HG03139 (cell line): Measurements from ENCODE around the gene KLK8.

Experiments
- ATAC-seq: cut with Tn5 transposase; IDR thresholded peaks from one replicate; pipeline ENCODE4 v1.9.1; 2021; ENCODE audit not compliant: unreplicated experiment

KLK8 gene

DNA sequence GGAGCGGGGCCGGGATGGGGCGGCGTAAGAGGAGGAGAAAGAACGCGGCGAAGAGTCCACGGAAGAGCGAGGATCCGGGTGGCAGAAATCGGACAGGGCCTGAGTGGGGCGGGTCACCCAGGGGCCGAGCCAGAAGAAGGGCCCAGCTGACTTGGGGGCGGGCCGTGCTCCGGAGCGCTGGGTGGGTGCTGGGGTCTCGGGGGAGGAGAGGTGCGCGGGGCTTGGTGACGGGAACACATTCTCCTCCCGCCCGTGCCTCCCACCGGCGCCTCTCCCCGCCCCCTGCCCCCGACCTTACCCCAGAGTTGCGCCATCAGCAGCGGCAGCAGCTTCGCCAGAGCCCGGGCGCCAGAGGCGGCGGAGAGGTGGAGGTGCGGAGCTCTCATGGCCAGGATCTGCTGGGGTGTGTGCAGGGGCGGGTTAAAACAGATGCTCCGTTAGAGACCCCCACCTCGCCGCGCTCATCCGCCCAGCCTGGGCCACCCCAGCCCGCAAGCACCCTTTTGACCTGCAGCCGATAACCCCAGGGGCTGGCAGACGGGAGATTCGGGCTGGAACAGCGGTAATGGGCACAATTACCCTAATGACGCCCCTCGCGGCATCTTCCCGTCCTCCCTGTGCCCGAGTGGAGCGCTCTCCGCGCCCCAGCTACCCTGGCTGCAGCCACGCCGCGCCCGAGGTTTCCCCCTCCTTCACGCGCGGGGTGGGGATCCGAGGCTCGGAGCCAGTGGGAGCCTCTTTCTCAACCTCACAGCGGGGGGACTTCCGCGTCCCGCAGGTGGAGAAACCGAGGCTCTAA is 17.5 kb upstream of the KLK8 start:
- no peak for ATAC-seq

DNA sequence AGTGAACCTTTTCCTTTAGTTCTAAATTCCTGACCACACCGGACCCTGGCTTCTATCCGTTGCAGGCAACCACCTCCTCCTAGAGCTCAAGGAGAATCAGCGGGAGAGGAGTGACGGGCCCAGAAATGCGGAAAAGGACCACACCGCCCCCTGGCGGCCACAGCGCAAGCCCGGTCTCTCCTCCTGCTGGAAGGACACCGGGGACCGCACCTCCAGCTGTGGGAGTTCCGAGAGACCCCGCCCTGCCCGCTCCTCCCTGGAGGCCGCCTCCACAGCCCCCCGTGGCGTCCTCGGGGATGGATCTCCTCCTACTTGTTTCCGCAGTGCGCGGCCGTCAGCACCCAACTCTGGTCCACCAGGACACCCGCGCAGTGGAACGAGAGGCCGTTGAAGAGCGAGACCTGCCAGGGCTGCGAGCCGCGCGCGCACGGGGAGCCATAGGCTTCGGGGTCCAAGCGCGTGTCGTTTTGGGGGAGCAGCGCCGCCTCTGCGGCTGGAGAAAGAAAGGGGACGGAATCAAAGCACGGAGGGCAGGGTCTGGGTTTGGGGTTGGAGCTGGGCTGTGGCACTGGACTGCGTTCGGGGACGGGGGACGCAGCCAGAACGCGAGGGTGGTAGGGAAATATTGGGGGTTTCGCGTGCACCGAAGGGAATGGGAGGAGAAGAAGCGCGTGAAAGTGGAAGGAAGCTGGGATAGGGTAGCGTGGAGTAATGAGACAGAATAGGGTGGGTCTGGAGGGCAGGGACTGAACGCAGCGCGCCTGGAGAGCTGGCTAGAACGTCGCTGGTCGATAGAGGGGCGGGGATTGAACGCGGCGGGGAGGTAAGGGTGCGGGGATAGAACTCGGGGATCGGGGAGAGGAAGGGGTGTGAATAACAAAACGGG is 15.6 kb upstream of the KLK8 start:
- ATAC-seq, result no peak

DNA sequence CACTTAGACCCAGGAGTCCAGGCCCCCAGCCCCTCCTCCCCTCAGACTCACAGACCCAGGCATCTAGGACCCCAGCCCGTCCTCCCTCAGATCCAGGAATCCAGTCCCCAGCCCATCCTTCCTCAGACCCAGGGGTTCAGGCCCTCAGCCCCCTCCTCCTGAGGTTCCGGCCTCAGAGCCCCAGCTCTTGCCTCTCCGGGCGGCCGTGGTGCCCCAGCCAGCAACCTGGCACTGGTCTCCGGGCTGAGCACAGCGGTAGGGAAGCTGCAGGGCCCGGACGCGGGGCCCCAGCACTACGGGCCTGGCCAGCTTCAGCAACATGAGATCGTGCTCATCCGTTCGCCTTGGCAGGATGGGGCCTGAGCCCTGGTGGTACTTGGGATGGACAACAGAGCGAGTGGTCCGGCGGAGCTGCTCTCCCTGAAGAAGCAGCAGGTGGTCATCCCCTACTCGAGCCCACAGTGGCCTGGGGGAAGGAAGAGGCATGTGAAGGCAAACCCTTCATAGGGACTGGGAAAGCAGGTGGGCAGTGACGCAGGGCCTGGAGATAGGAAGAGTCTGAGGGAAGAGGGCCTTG is 14.4 kb upstream of the KLK8 start:
- no peak for ATAC-seq

DNA sequence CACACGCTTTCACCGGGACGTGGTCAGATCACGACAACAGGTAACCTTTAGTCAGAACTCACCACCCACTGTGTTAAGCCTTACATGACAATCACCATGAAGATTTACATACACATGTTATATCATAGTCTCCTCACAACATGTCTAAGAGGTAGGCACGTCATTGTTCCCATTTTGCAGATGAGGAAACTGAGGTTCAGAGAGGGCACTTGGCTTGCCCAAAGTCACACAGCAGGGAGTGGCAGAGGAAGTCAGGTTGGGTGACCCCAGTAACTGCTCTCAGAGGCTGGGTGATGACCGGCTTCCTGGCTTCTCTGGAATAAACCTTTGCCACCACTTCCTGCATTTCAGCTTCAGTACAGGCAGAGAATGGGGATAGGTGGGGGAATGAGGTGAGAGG is 12.8 kb upstream of the KLK8 start:
- ATAC-seq, result no peak

DNA sequence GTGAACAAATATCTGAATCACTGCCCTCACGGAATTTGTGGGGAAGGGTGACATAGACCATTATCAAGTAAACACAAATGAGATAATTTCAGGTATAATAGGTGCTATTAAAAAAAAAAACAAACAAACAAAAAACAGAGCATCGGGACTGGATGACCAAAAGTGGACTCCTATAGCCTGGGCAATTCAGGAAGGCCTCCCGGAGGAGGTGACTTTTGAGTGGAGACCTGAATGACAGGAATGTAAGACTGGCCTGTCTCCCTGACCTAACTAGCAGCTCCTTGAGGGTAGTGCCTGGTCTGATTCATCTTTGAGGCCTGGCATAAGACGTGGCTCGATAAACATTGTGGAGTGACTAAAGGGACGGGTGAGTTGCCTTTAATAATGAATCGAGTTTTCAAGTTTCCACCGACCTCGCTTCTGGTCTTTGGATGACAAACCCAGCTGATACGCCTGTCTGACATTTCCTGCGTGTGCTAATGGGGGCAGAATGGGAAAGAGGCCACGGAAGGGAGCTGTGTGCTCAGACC is 11.3 kb upstream of the KLK8 start:
- ATAC-seq, result no peak

DNA sequence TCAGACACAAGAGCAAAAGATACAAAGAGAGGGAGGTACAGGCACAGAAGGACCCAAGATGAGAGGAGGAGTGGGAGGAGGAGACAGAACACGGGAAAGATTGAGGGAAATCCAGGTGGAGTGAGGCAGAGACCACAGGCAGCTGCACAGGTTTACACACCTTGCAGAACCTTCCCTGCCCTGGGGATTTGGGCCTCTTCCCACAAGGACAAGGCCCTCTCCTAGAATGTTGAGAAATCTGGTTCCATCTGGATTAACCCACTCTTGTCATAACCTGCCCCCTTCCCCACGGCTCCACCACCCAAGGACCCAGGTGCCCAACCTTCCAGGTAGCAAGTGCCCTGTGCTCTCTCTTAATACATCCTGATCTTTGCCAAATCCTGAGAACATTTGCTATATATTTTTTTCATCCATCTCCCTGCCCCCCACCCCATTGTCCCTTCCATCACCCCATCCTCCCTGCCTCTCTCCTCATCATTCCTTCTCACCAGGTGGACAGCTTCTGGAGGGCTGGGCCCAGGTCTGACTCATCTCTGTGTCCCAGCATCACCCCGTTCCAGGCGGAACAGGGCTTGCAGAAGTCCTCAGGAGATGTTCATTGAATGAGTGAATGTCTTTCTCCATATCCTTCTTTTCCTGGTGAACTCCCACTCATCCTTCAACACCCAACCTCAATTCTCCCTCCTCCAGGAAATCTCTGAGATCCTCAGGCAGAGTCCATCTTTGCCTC is 8.8 kb upstream of the KLK8 start:
- no peak for ATAC-seq

DNA sequence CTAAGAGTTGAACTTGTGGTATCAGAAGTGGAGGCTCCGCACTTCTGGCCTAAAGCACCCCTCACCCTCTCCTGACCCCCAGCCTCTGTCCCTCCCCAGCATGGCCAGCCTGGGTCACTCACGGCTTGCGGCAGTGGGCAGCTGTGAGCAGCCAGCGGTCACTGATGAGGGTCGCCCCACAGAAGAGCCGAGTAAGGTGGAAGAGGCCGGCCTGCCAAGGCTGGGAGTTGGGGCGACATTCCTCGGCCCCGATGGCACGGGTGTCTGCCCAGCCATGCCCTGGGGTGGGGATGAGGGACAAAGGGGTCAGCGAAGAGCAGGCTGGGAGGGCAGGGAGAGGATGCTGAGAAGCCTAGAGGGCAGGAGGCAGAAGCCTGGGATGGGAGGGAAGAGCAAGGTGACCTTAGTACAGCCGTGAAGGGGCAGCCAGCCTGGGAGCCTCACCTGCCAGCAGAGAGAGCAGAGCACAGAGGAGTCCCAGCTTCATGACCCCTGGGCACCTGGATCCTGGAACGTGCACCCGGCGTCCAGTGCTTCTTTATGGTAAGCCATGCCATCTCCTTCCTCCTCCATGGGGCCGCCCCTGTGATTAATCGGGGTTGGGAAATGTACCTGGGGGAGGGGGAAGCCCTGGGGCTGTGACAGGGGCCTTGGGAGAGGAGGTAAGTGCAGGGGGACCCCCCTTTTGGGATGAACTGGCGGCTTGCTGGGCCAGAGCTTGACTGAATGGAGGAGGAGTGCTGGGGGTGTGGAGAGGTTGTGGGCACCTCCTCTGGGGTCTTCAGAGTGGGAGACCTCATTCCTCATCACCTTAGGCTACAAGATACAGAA is 7.9 kb upstream of the KLK8 start:
- ATAC-seq, result no peak

DNA sequence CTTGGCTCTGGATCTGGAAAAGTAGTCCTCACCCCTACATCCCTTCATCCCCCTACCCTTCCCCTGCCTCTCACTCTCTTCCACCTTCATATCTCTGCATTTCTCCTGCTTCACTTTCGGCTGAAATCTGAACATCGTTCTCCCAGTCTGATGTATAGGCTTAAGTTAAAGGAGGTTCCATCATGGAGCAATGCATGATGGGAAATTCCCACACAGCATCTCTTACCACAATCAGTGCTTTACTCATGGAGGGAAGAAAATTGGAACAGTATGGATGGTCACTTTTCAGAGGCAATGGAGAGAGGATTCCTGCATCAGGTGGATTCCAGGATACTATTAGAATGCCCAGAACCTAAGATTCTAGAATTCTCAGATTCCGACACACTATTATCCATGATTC is 6.1 kb upstream of the KLK8 start:
- ATAC-seq, result no peak

DNA sequence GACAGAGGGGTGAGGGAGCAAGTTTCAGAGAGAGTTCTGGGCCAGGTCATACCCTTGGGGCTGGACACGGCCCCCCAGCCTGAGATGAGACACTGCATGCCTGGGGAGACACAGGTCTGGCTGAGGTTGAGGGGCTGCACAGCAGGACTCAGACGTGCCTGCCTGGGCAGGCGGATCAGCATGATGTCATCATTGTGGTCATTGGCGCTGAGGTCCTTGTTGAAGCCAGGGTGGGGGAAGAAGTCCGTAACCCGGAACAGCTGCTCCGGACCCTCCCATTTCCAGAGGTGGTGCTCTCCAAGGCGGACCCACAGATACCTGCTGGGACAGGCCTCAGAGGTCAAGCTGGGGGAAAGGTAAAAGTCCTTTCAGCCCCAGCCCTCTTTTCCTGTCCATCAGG is 5.0 kb upstream of the KLK8 start:
- no peak for ATAC-seq

DNA sequence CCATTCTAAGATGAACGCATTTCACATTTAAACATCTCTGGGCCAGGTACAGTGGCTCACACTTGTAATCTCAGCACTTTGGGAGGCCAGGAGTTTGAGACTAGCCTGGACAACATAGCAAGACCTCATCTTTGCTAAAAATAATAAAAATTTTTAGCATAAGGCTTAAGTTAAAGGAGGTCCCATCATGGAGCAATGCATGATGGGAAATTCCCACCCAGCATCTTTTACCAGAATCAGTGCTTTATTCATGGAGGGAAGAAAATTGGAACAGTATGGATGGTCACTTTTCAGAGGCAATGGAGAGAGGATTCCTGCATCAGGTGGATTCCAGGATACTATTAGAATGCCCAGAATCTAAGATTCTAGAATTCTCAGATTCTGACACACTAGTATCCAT is 3.8 kb upstream of the KLK8 start:
- ATAC-seq, result no peak

DNA sequence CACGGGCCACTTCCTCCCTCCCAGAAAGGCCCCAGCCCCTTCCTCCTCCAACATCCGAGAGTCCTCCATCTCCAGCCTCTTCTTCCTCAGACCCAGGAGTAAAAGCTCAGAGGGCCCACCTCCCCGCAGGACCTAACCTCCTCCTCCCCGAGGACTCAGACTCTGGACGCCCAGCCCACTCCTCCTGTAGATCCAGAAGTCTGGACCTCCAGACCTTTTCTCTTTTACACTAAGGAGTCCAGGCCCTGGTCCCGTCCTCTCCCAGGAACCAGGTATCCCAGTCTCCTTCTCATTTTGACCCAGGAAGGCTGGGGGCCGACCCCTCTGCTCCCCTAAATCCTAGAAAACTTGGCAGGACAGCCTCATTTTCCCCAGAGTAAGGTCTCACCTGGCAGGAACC is 1.9 kb upstream of the KLK8 start:
- ATAC-seq, result no peak

DNA sequence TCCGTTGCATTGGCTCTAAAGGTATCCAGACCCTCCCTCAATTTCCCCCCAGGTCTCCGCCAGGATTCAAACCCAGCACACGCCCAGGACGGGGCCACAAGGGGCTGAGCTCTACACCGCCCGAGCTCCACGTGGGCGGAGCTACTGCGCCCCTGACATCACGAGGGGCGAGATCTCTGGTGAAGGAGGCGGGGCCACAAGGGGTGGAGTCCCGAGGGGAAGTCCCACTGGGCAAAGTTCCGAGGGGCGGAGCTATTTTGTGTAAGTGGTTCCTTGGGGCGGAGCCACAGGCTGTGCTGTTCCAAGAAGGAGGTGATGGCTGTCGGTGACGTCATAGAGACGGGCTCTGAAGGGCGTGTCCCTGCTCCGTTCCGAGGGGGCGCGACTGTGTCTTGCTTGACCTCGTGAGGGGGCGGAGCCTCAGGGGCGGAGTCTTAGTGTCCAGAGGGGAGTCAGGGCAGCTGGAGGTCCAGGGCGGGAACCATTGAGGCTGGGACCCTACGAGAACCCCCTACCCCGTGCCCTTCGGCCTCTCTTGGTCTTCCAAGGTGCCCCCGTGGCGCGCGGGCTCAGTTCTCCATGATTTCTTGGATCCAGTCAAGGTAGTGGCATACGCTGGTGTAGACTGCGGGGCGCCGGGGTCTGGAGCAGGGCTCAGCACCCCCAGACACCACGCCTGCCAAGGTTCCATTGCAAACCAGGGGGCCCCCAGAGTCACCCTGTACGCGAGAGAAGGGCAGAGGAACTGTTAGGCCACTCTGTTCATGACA is 1.3 kb upstream of the KLK8 start:
- no peak for ATAC-seq

DNA sequence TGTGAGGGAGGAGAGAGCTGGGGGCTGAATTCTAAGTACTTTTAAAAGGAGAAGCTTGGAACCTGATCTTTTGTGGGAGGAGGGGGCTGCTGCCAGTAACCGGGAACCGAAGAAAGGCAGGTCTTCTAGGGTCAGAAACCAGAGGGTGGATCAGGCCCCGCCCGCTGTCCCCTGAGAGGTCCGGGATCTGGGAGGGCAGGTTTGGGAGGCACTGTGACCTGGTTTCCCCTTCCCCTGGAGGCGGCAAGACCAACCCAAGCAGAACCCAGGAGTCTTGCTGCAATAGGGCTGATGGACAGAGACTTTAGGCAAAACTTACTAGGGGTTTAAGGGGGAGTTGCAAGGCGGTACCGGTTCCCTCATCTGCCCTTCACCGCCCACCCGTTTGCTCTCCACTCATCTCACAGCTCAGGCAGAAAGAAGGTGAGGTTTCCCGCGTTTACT is 707 bp upstream of the KLK8 start:
- ATAC-seq, result no peak

DNA sequence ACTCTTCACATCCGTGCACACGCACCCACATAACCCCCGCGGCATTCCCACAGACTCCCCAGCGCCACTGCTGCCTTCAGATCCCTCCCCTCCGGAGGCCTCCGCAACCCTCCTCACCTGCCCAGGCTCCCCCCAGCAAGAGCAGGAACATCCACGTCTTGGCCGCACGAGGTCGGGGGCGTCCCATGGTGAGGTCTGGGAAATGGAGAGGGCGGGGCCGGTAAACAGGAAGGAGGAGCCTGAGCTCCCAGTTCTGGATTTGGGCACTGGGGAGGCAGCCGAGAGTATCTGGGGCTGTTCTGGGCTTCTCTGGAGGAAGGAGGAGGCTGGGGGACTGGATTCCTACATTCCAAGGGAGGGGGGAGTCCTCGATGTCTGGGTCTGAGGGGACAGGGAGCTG is 423 bp downstream of the KLK8 start:
- no peak for ATAC-seq

DNA sequence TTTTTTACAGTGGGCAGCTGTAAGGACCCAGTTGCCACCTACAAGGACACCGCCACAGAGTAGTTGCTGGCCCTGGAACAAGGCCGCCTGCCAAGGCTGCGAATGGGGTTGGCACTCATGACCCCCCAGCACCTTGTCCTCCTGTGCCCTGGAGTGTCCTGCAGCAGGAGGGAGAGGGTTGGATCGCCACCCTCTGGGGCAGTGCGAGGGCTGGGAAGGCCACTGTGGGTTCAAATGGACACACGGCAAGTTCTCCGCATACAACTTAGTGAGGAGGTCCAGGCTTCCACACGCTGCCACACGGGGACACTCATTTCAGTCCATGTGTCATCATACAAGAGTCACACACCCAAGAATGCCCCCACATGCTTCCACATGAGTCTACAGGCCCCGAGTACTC is 978 bp downstream of the KLK8 start:
- no peak for ATAC-seq

DNA sequence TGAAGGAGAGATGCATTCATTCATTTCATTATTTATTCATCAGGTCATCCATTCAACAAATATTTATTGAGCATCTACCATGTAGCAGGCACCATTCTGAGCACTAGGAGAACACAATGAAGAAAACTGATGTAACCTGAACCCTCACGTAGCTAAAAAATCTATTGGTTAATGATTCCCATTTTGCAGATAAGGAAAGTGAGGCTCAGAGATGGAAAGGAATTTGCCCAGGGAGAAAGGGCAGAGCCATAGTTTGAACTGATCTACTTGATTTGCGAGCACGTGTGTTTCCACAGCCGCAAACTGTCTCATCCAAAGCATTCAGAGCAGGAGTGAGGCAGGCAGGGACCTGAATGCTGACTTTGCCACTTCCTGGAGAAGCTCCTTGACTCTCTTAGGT is 2.7 kb downstream of the KLK8 start:
- ATAC-seq, result no peak

DNA sequence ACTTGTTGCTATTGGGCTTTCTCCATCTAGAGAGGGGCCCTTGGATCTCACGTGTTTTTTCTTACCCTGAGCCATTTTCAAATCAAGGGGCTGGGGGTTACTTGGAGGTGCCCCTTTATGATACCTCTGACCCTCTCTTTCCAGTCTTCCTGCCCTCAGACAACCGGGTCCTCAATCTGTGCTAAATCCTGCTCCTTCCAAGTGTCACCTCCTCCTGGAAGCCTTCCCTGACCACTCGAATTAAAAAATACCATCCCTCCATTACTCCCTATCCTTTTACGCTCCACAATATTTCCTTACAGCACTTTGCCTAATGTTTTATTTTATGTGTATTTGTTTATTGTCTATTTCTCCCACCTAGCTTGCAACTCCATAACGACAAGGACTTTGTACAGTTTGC is 3.3 kb downstream of the KLK8 start:
- no peak for ATAC-seq

DNA sequence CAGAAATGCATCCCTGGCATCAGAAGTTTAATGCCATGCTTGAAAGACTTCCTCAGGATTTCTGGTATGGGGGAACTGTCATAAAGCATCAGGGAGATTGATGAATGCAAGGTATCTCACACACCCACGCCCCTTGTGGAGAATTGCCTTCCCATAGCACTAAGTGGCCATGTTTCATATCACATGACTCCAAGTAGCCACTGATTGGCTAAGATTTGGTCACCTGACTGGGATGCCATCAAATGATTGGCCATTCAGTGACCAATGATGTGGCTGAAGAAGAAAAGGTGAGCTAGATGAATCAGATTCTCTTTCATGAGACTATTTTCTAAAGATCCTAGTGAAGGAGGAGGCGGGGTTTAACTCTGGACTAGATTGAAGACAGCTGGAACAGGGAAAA is 7.3 kb downstream of the KLK8 start:
- no peak for ATAC-seq

DNA sequence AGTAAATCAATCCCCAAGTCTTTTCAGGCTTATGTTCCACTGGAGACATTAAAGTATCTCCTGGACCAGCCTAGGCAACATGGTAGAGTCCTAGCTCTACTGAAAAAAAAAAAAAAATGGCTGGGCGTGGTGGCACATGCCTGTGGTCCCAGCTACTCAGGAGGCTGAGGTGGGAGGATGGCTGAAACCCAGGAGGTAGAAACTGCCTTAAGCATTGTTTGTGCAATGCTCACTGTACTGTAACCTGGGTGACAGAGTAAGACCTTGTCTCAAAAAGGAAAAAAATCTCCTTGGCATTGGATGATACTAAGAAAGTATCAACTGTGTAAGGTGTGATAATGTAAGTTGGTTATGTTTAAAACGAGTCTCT is 8.8 kb downstream of the KLK8 start:
- no peak for ATAC-seq
